MM.1S (cell line): ENCODE data around the gene SCN2A.

Experiments used
- DNase-seq: peaks from one replicate; pipeline ENCODE4 v3.0.0-alpha.2; 2015
- H2AFZ ChIP-seq: fragments of 300-600 bp; sonication (generic); 2 replicates; pipeline ENCODE4 v1.6.0; 2016; ENCODE audit warnings: antibody characterized with exemption, low read length
- H3F3A ChIP-seq: fragments of 300-600 bp; sonication (generic); 2 replicates; pipeline ENCODE4 v1.6.1; 2016; ENCODE audit warnings: mild to moderate bottlenecking, antibody characterized with exemption, low read length, moderate library complexity, mixed read lengths; ENCODE audit not compliant: insufficient read depth
- H3K27ac ChIP-seq: fragments of 300-600 bp; sonication (generic); 2 replicates; pipeline ENCODE4 v1.5.1; 2016; ENCODE audit warnings: mild to moderate bottlenecking, low read length
- H3K27me3 ChIP-seq: fragments of 300-600 bp; sonication (generic); replicated peaks from 2 replicates; pipeline ENCODE4 v1.6.0; 2016; ENCODE audit warnings: low read length; ENCODE audit not compliant: insufficient read depth
- H3K36me3 ChIP-seq: fragments of 300-600 bp; sonication (generic); replicated peaks from 2 replicates; pipeline ENCODE4 v1.6.1; 2016; ENCODE audit warnings: mild to moderate bottlenecking, low read length, mixed read lengths; ENCODE audit not compliant: insufficient read depth
- H3K4me1 ChIP-seq: fragments of 300-600 bp; sonication (generic); 2 replicates; pipeline ENCODE4 v1.6.1; 2016; ENCODE audit warnings: low read length, mixed read lengths
- H3K4me2 ChIP-seq: fragments of 300-600 bp; sonication (generic); 2 replicates; pipeline ENCODE4 v1.6.0; 2016; ENCODE audit warnings: low read depth, low read length
- H3K4me3 ChIP-seq: fragments of 300-600 bp; sonication (generic); 2 replicates; pipeline ENCODE4 v1.5.1; 2016; ENCODE audit warnings: low read length, mixed read lengths
- H3K79me2 ChIP-seq: fragments of 300-600 bp; sonication (generic); 2 replicates; pipeline ENCODE4 v1.6.1; 2016; ENCODE audit warnings: mixed run types, low read length, mixed read lengths
- H3K9ac ChIP-seq: fragments of 300-600 bp; sonication (generic); 2 replicates; pipeline ENCODE4 v1.6.1; 2016; ENCODE audit warnings: low read length, mixed read lengths
- H3K9me2 ChIP-seq: fragments of 300-600 bp; sonication (generic); replicated peaks from 2 replicates; pipeline ENCODE4 v1.6.1; 2016; ENCODE audit warnings: mild to moderate bottlenecking, low read length, mixed read lengths; ENCODE audit not compliant: insufficient read depth
- H3K9me3 ChIP-seq: fragments of 300-600 bp; sonication (generic); replicated peaks from 2 replicates; pipeline ENCODE4 v1.6.1; 2016; ENCODE audit warnings: mild to moderate bottlenecking, low read length, mixed read lengths; ENCODE audit not compliant: insufficient read depth
- H4K20me1 ChIP-seq: fragments of 300-600 bp; sonication (generic); 2 replicates; pipeline ENCODE4 v1.6.1; 2016; ENCODE audit warnings: mild to moderate bottlenecking, low read length, moderate library complexity, mixed read lengths; ENCODE audit not compliant: insufficient read depth
- CTCF ChIP-seq: fragments of 300-600 bp; sonication (generic); IDR thresholded peaks from 2 replicates; pipeline ENCODE4 v1.5.1; 2016; ENCODE audit warnings: antibody characterized with exemption, low read length, mixed read lengths
- EZH2 ChIP-seq: fragments of 300-600 bp; sonication (generic); optimal IDR thresholded peaks from 2 replicates; pipeline ENCODE3; 2017; ENCODE audit warnings: low read depth, mild to moderate bottlenecking, antibody characterized with exemption, low read length, mixed read lengths
- EZH2phosphoT487 ChIP-seq: fragments of 300-600 bp; sonication (generic); IDR thresholded peaks from 2 replicates; pipeline ENCODE4 v1.6.1; 2018; ENCODE audit warnings: antibody characterized with exemption, low read length

SCN2A gene

GRCh38 chr2:165369898-165370296 is 130.7 kb downstream of the SCN2A start:
- Histone ChIP-seq H3F3A (no peaks in the 10 kb centered on the region), H4K20me1 (no peaks in the 10 kb centered on the region), H3K9me3 (no peaks in the 10 kb centered on the region), H3K79me2 (no peaks in the 10 kb centered on the region), H2AFZ (no peak overlapping the region), H3K9ac (no peak overlapping the region), H3K9me2 (no peaks in the 10 kb centered on the region), H3K27ac (no peak overlapping the region), H3K4me2 (no peak overlapping the region), H3K4me1 (no peaks in the 10 kb centered on the region), H3K4me3 (no peak overlapping the region), H3K27me3 (no peaks in the 10 kb centered on the region), H3K36me3 (no peaks in the 10 kb centered on the region)
- no peak for DNase-seq
- TF ChIP-seq CTCF: no peak
- no peak for TF ChIP-seq EZH2
- no peak for TF ChIP-seq EZH2phosphoT487

- Histone ChIP-seq H3K4me2 (no peak overlapping the region), H4K20me1 (no peaks in the 10 kb centered on the region), H3K9me3 (no peaks in the 10 kb centered on the region), H3K4me1 (no peaks in the 10 kb centered on the region), H3K79me2 (no peaks in the 10 kb centered on the region), H3K9me2 (no peaks in the 10 kb centered on the region), H2AFZ (no peak overlapping the region), H3F3A (no peaks in the 10 kb centered on the region), H3K27me3 (no peaks in the 10 kb centered on the region), H3K27ac (no peak overlapping the region), H3K4me3 (no peak overlapping the region), H3K36me3 (no peaks in the 10 kb centered on the region), H3K9ac (no peak overlapping the region)
- TF ChIP-seq EZH2phosphoT487 (no peak), EZH2 (no peak), CTCF (no peak)
- DNase-seq: no peak
Measured at GRCh38 chr2:165371356-165371755, 132.1 kb downstream of the SCN2A start.

GRCh38 chr2:165373278-165374010 is 134.2 kb downstream of the SCN2A start:
- Histone ChIP-seq H3F3A (no peaks in the 10 kb centered on the region), H3K36me3 (no peaks in the 10 kb centered on the region), H3K9me2 (no peaks in the 10 kb centered on the region), H3K79me2 (no peaks in the 10 kb centered on the region), H3K9me3 (no peaks in the 10 kb centered on the region), H3K27ac (no peak overlapping the region), H3K4me2 (no peak overlapping the region), H2AFZ (no peak overlapping the region), H3K4me3 (no peak overlapping the region), H3K4me1 (no peaks in the 10 kb centered on the region), H4K20me1 (no peaks in the 10 kb centered on the region), H3K9ac (no peak overlapping the region), H3K27me3 (no peaks in the 10 kb centered on the region)
- no peak for DNase-seq
- TF ChIP-seq EZH2: no peak
- TF ChIP-seq CTCF: no peak
- TF ChIP-seq EZH2phosphoT487: no peak
